ENCODE measurements around the gene LRRC8E.

DNA sequence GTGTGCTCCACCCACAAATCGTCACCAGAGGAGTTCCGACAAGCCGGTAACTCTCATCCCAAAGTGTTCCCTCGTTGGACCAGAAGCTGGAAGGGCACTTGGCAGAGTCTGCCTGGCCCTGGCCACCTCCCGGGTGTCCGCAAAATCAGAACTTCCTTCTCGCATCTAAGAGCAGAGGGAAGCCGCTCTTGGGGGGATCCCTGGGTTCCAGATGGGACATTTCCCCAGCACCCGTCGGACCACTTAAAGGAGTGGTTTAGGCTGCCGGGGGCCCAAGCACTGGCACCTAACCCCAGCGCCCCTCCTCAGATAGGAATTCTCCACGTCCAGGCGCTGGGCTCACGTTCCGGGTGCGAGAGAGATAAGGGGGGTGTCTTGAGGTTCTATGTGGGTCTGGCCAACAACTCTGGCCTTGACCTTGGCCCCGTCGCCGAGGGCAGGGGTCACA, 14.5 kb downstream of the LRRC8E start:
- TF ChIP-seq, protein P1, sequence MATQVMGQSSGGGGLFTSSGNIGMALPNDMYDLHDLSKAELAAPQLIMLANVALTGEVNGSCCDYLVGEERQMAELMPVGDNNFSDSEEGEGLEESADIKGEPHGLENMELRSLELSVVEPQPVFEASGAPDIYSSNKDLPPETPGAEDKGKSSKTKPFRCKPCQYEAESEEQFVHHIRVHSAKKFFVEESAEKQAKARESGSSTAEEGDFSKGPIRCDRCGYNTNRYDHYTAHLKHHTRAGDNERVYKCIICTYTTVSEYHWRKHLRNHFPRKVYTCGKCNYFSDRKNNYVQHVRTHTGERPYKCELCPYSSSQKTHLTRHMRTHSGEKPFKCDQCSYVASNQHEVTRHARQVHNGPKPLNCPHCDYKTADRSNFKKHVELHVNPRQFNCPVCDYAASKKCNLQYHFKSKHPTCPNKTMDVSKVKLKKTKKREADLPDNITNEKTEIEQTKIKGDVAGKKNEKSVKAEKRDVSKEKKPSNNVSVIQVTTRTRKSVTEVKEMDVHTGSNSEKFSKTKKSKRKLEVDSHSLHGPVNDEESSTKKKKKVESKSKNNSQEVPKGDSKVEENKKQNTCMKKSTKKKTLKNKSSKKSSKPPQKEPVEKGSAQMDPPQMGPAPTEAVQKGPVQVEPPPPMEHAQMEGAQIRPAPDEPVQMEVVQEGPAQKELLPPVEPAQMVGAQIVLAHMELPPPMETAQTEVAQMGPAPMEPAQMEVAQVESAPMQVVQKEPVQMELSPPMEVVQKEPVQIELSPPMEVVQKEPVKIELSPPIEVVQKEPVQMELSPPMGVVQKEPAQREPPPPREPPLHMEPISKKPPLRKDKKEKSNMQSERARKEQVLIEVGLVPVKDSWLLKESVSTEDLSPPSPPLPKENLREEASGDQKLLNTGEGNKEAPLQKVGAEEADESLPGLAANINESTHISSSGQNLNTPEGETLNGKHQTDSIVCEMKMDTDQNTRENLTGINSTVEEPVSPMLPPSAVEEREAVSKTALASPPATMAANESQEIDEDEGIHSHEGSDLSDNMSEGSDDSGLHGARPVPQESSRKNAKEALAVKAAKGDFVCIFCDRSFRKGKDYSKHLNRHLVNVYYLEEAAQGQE (IDR thresholded peaks at IDR 0.05; ENCODE audit: insufficient read depth in 1 of 2, low read depth in 2 of 2, low read length in 2 of 2): no peak; a peak in 1 of 4 replicates
- no peak for TF ChIP-seq POLR2AphosphoS5 (IDR thresholded peaks at IDR 0.05; ENCODE audit: low read depth, low read length)

All from PFSK-1 (cell line).